GM21526 (cell line): Measurements from ENCODE around the gene PRSS56.

ENCODE experiments used
- ATAC-seq: cut with Tn5 transposase; IDR thresholded peaks from one replicate; pipeline ENCODE4 v1.9.1; 2021; ENCODE audit warnings: moderate library complexity; ENCODE audit not compliant: unreplicated experiment, low FRiP score

Gene PRSS56

GRCh38 chr2:232501331-232501771 is 18.8 kb upstream of the PRSS56 start:
- no peak for ATAC-seq

- no peak for ATAC-seq
Observed at GRCh38 chr2:232501794-232502390, 18.3 kb upstream of the PRSS56 start.

GRCh38 chr2:232502511-232502910 is 17.7 kb upstream of the PRSS56 start:
- no peak for ATAC-seq

- no peak for ATAC-seq
Observed at GRCh38 chr2:232502911-232503808, 17.0 kb upstream of the PRSS56 start.

GRCh38 chr2:232503809-232504323 is 16.3 kb upstream of the PRSS56 start:
- ATAC-seq = no peak

GRCh38 chr2:232504438-232504837 is 15.8 kb upstream of the PRSS56 start:
- no peak for ATAC-seq

GRCh38 chr2:232505856-232506255 is 14.3 kb upstream of the PRSS56 start:
- no peak for ATAC-seq

- ATAC-seq = no peak
Observed at GRCh38 chr2:232506709-232507108, 13.5 kb upstream of the PRSS56 start.

GRCh38 chr2:232508251-232508650 is 11.9 kb upstream of the PRSS56 start:
- ATAC-seq = no peak

- no peak for ATAC-seq
Observed at GRCh38 chr2:232511336-232511890, 8.8 kb upstream of the PRSS56 start.

GRCh38 chr2:232512602-232513001 is 7.6 kb upstream of the PRSS56 start:
- no peak for ATAC-seq

- ATAC-seq = no peak
Observed at GRCh38 chr2:232513353-232513752, 6.8 kb upstream of the PRSS56 start.

GRCh38 chr2:232515639-232516038 is 4.5 kb upstream of the PRSS56 start:
- ATAC-seq = no peak

GRCh38 chr2:232516551-232516950 is 3.6 kb upstream of the PRSS56 start:
- ATAC-seq = no peak

- no peak for ATAC-seq
Observed at GRCh38 chr2:232518844-232519243, 1.3 kb upstream of the PRSS56 start.

GRCh38 chr2:232520489-232520888 is 301 bp downstream of the PRSS56 start:
- ATAC-seq = no peak

GRCh38 chr2:232521098-232521497 is 910 bp downstream of the PRSS56 start:
- ATAC-seq = no peak

GRCh38 chr2:232521959-232522622 is 1.9 kb downstream of the PRSS56 start:
- no peak for ATAC-seq

- ATAC-seq = no peak
Observed at GRCh38 chr2:232522623-232523401, 2.6 kb downstream of the PRSS56 start.

- ATAC-seq = no peak
Observed at GRCh38 chr2:232523402-232523681, 3.2 kb downstream of the PRSS56 start.
